Kidney (tissue), 22 donors: ENCODE data around the gene DCLK3. TPM values are rescaled to one million over a fixed set of nuclear protein-coding genes. Genes with fewer than 3 reads are reported as not detected.

ENCODE experiments used
- DNase-seq, 5 donors: peaks; one replicate each; pipeline ENCODE4 v3.0.0-alpha.2; 2013 to 2020
- FAIRE-seq: peaks from 2 replicates; lab custom pipeline; 2012; peaks lifted over from hg19 to GRCh38; lab: Jason Lieb, UNC
- H3K27ac ChIP-seq, 2 donors: one replicate each; pipeline ENCODE4 v1.7.0; 2013; ENCODE audit warnings: low read depth in 2 of 2, low read length in 2 of 2, inconsistent platforms in 1 of 2
- H3K27me3 ChIP-seq: one replicate; pipeline ENCODE4 v1.7.1; 2013; ENCODE audit warnings: low read length, inconsistent platforms; ENCODE audit not compliant: control insufficient read depth, insufficient read depth
- H3K36me3 ChIP-seq, 3 donors: one replicate each; pipeline versions ENCODE4 v1.7.0 to v1.7.1; 2013; ENCODE audit warnings: low read length in 3 of 3, control low read depth in 1 of 3, inconsistent platforms in 1 of 3; ENCODE audit not compliant: insufficient read depth in 3 of 3, control insufficient read depth in 2 of 3
- H3K4me1 ChIP-seq, 3 donors: one replicate each; pipeline versions ENCODE4 v1.7.0 to v1.7.1; 2013; ENCODE audit warnings: low read length in 3 of 3, inconsistent platforms in 1 of 3, low read depth in 1 of 3; ENCODE audit not compliant: control insufficient read depth in 2 of 3, insufficient read depth in 2 of 3
- H3K4me3 ChIP-seq, 3 donors: one replicate each; pipeline versions ENCODE4 v1.7.0 to v1.8.1; 2013; ENCODE audit warnings: low read length in 3 of 3, control low read depth in 1 of 3, inconsistent platforms in 1 of 3
- H3K9ac ChIP-seq, 3 donors: one replicate each; pipeline versions ENCODE4 v1.7.0 to v1.7.1; 2013; ENCODE audit warnings: low read length in 3 of 3, control low read depth in 1 of 3, inconsistent platforms in 1 of 3
- H3K9me3 ChIP-seq, 3 donors: one replicate each; pipeline versions ENCODE4 v1.7.0 to v1.7.1; 2013; ENCODE audit warnings: low read length in 3 of 3, control low read depth in 1 of 3, inconsistent platforms in 1 of 3; ENCODE audit not compliant: control insufficient read depth in 2 of 3, insufficient read depth in 1 of 3
- CTCF ChIP-seq: IDR thresholded peaks from 3 replicates; pipeline ENCODE4 v1.5.1; 2012; ENCODE audit warnings: mild to moderate bottlenecking, moderate library complexity, borderline replicate concordance; ENCODE audit not compliant: insufficient read depth; ENCODE audit errors: extremely low read depth
- intact Hi-C: fragments of 100-400 bp; cut with DNase I; formaldehyde crosslinking; loops from one replicate; pipeline ENCODE4 v1.11.1; 2022
- long read RNA-seq, 10 donors: library from polyadenylated mRNA in 1 of 10; unstranded in 1 of 10; transcript quantifications; one replicate each; pipeline ENCODE4 v2.0.0 and lab custom pipeline, GENCODE V29; 2021 to 2026
- polyA plus RNA-seq: library from polyadenylated mRNA; stranded (reverse); fragments of 350-450 nt; fragmentation: Illumina TruSeq; extraction: RNeasy Lipid Tissue Mini Kit (QIAGEN cat#74804); gene quantifications from one replicate; pipeline ENCODE4 v1.2.3, GENCODE V29; 2014; ENCODE audit warnings: low read depth, low replicate concordance; ENCODE audit not compliant: insufficient read depth
- total RNA-seq: library from RNA; stranded (reverse); fragmentation: NEBNext Ultra II Directional; extraction: Animal tissue kit (Norgen Biotek cat#: 25700); gene quantifications from one replicate; pipeline ENCODE4 v1.2.1, GENCODE V29; 2021
- donor health status: control.
- donor health status: control.
- donor health status: control.
- donor health status: control.
- donor health status: control.
- donor health status: DM: yes; HTN: yes; CAD: no.
- donor health status: Normal renal cell carcinoma (clear cell type).

Gene DCLK3, protein sequence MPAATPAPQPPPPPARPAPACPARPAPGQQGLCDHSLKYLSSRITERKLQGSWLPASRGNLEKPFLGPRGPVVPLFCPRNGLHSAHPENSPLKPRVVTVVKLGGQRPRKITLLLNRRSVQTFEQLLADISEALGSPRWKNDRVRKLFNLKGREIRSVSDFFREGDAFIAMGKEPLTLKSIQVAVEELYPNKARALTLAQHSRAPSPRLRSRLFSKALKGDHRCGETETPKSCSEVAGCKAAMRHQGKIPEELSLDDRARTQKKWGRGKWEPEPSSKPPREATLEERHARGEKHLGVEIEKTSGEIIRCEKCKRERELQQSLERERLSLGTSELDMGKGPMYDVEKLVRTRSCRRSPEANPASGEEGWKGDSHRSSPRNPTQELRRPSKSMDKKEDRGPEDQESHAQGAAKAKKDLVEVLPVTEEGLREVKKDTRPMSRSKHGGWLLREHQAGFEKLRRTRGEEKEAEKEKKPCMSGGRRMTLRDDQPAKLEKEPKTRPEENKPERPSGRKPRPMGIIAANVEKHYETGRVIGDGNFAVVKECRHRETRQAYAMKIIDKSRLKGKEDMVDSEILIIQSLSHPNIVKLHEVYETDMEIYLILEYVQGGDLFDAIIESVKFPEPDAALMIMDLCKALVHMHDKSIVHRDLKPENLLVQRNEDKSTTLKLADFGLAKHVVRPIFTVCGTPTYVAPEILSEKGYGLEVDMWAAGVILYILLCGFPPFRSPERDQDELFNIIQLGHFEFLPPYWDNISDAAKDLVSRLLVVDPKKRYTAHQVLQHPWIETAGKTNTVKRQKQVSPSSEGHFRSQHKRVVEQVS
- total RNA-seq (not detected), polyA plus RNA-seq (not detected)
- long read RNA-seq, donor 1, result 0 reads
- long read RNA-seq, donor 2, result 0 reads
- long read RNA-seq, donor 3, result 0 reads
- long read RNA-seq, donor 4, full-length matches to known transcripts, result 1 of 1 reads
- long read RNA-seq, donor 4, partial matches to known transcripts, result 0 of 1 reads
- long read RNA-seq, donor 4, other reads (novel, unspliced or antisense), result 0 of 1 reads
- long read RNA-seq, donor 5, result 0 reads
- long read RNA-seq, donor 6, result 0 reads
- long read RNA-seq, donor 7, result 0 reads
- long read RNA-seq, donor 8, result 0 reads
- long read RNA-seq, donor 9, result 0 reads
- long read RNA-seq, donor 10, result 0 reads

DNA sequence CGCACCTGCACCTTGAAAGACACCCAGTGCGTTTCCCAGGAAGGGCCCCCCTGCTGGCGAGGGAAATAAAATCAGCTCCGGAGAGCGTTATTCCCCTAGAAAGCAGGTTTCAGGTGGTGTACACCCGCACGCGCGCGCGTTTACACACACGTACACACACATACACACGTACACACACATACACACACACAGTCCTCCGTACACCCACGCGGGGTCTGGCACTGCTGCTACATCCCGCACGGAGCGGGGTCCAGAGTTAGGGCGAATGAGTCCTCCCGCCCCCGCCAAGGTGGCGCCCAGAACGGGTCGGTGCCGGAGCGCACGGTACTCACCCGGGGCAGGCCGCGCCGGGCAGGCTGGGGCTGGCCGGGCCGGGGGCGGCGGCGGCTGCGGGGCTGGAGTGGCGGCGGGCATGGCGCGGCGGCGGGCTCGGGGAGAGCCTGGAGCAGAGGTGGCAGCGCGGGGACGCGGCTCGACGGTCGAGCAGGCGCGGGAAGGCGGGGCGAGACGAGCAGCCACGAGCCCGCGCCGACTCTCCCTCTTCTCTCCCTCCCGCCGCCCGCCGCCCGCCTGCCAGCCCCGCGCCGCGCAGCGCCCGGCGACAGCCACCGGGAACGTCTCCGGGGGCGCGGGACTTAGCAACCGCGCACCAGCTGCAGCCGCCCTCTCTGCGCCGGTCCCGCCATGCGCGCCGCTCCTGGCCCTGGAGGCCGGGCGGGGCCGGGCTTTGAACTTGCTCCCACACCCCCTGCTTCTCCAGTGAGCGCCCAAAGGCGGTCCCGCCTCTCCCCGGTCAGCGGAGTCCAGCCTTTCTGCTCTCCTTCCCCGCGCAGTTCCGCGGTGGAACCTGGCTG, at the start of gene DCLK3:
Gene DCLK3, minus strand, starts transcription at position 704 of the 854 bp plus-strand sequence. Its CDS starts 290 bp downstream, at position 414.
- H3K36me3 ChIP-seq, result no peaks in the 10 kb centered on the region
- no peak for FAIRE-seq
- peak within 1 kb of the TSS in 1 of 3 donors; percentile 40 for H3K4me3 ChIP-seq
- H3K4me1 ChIP-seq, result no peaks in the 10 kb centered on the region
- TF ChIP-seq CTCF, result no peak
- DNase-seq, result peak in 4 of 5 donors; percentile 49 to 69 (median 59)
- peaks cover 7% of the 10 kb centered on the region for H3K27me3 ChIP-seq
- no peak within 1 kb of the TSS for H3K27ac ChIP-seq
- intact Hi-C loops, result no loop called here
- no peaks in the 10 kb centered on the region for H3K9me3 ChIP-seq
- no peak within 1 kb of the TSS for H3K9ac ChIP-seq

GRCh38 chr3:36813305-36813704, 49.0 kb upstream of the DCLK3 start:
- intact Hi-C loops, result no loop called here
- DNase-seq (no peak), FAIRE-seq (no peak)
- no peak for TF ChIP-seq CTCF
- Histone ChIP-seq H3K9ac (no peak overlapping the region), H3K36me3 (no peaks in the 10 kb centered on the region), H3K4me1 (no peaks in the 10 kb centered on the region), H3K27ac (no peak overlapping the region), H3K9me3 (no peaks in the 10 kb centered on the region), H3K4me3 (no peak overlapping the region), H3K27me3 (no peaks in the 10 kb centered on the region)

GRCh38 chr3:36812240-36812639, 47.9 kb upstream of the DCLK3 start:
- no peaks in the 10 kb centered on the region for H3K27me3 ChIP-seq
- FAIRE-seq (no peak), DNase-seq (peak in 1 of 5 donors; percentile 14)
- no peak overlapping the region for H3K9ac ChIP-seq
- no peaks in the 10 kb centered on the region for H3K4me1 ChIP-seq
- intact Hi-C loops, result no loop called here
- H3K4me3 ChIP-seq, result no peak overlapping the region
- H3K9me3 ChIP-seq, result no peaks in the 10 kb centered on the region
- no peaks in the 10 kb centered on the region for H3K36me3 ChIP-seq
- TF ChIP-seq CTCF, result no peak
- H3K27ac ChIP-seq, result no peak overlapping the region
